Measurements from ENCODE around the gene SOCS7. TPM values are rescaled to one million over a fixed set of nuclear protein-coding genes. Genes with fewer than 3 reads are reported as not detected.
"Not testable (repeated sequence)": the region's sequence is repeated elsewhere in the genome, so short reads cannot be mapped to it uniquely, and the experiment has no call there.

The SOCS7 gene
- polyA plus RNA-seq, 1 donor = 15.4 TPM

DNA sequence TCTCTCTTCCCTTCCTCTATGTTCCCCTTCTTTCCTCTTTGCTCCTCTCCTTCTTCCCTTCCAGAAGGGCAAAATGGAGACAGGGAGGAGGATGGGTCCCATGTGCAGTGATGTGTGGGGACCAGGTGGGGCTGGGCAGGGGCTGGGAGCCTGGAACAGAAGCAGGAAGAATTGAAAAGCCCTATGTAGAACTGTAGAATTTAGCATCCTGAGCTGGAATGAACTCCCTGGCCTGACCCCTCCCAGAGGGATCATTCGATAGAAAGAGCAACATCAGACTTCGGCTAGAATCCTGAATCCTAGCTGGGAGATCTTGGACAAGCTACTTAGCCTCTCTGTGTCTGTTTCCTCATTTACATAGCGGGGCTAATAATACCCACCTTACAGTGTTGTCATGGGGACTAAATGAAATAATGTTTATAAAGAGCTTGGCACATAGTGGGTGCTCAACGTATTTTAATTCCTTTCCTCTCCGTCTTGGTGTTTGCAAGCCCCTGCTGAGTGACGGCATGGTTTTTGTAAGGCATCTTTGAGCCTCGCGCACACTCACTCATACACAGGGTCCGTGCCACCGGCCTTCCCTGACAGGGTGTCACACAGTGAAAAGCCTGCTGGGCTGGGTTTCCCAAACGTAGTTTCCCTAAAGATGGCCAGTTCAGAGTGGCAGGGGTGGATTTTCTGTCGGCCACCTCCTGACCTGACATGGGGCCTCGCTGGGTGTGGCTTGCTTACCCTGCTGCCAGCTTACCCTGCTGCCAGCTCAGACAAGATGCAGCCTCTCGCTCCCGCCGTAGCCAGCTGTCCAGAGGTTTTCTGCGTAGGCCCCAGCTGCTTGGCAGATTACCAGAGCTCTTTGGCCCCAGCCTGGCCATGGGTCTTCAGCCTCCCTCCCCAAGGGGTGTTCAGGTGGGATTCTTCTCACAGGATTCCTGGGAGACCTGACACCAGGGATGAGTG lies 70.5 kb downstream of the SOCS7 start:
- no peak for DNase-seq

DNA sequence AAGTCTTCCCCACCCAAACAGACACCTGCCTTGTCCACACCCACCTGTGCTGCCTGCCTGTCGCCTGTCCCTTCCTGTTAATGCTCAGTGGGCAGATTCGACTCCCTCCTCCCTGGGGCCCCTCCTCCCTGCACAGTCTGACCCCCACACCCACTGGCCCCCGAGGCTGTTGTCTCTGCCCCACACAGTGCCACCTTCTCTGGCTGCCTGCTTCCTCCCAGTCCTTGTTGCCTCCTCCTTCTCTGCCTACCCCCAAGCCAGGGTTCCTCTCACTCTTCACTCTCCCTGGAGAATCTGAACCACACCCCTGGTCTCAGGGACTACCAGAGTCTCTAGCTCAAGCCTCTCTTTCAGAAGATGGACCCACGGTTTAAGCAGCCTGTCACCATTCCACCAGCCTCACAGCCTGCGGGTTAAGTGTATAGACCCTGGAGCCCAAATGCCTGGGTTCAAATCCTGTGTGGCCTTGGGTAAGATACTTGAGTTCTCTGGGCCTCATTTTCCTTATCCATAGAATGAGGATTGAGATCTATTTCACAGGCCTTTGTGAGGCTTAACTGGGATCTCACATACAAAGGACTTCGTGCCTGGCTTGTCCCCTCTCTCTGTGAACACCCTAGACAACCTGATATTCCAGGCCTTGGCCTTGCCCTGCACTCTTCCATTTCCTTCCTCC lies 72.8 kb downstream of the SOCS7 start:
- DNase-seq = no peak

DNA sequence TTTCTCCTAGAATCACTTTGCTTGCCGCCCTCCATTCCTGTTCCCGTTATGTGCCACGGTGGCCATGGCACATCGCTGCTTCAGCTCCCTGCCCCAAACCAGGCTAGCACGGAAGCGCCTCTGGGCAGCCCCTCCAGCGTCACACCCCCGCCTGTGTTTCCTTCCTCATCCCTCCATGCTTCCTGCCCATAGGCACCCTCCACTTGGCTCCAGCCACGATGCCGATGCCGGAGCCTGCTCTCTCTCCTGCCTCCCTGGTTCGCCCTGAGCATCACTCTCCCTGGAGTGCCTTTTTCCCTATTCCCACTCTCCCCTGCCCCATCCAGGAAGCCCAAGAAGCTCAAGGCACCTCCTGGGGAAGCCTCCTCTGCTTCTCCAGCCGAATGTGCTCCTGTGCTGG lies 73.4 kb downstream of the SOCS7 start:
- no peak for DNase-seq

DNA sequence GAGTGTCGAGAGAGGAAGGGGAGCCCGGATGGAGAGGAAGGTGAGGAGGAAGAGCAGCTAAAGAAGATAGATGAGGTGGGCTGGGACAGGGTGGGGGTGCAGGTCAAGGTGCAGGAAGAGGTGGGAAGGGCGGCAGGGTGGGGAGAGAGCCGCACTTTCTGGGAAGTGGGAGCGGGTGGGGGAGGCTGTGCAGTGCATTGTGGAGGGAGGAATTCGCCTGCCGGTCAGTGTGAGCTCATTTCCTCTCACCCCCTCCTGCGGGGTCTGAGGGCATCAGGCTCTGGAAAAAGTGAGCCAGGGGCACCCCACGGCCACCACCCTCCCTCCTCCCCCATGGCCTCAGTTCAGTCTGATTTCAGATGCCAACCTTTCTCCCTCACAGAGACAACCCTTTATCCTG lies 74.1 kb downstream of the SOCS7 start:
- DNase-seq = no peak

DNA sequence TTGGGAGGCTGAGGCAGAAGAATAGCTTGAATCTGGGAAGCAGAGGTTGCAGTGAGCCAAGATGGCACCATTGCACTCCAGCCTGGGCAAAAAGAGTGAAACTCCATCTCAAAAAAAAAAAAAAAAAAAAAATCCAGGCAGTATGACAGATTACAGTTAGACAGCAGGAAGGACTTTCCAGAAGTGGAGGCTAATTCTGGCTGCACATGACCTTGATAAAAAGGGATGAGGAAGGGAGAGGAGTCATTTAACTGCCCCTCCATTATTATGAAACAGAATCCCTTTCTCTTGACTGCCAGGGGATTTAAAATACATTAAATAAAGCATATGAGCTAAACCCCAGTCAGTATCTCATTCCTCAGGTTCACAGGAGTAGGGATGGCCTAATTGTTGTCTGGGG lies 74.8 kb downstream of the SOCS7 start:
- DNase-seq = no peak

DNA sequence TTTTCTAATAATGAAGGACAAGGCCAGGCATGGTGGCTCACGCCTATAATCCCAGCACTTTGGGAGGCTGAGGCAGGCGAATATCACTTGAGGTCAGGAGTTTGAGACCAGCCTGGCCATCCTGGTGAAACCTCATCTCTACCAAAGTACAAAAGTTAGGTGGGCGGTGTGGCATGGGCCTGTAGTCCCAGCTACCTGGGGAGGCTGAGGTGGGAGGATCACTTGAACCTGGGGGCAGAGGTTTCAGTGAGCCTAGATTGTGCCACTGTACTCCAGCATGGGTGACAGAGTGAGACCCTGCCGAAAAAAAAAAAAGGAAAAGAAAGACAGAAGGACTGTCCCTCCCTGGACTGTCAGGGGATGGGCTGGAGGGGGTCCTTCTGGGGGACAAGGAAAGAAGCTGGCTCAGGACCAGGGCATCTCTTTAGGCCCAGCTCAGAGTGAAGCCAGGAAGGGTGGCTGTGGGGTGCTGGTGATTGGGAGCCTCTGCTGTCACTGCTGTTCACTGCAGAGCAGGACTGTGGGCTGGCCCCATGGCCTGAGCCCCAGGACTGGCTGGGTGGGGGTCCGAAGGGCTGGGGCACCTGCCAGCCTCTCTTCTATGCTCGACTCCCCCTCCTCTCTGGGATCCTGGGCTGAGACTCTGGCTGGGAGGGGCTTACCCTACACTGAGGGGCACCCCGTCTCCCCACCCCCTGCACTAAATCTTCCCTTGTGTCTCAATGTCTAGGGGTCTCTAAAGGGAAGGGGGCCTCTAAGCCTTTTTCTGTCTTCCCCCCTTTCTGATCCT lies 75.7 kb downstream of the SOCS7 start:
- no peak for DNase-seq

DNA sequence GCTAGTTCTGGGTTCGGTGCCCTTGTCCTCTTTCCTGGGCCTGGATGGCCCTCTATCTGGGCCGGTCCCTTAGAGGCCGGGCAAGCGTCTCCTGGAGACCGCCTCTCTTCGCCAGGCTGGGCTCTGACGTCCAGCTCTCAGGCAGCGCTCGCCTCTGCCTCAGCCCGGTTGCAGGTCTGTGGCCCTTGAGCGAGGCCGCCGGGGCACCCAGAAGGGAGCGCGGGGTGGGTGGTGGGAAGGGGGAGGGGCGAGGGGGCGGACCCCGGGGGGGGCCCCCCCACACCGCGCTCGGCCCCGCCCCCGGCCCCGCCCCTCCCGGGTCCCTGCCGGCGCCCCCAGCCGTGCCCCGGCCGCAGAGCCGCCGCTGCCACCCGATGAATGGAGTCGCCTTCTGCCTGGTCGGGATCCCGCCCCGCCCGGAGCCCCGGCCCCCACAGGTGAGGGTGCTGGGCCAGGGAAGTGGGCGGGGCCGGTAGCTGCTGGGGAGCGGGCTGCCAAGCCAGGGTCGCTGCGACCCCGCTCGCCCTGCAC lies 76.5 kb downstream of the SOCS7 start, which contains the start of gene ARHGAP23:
TSS of gene ARHGAP23 (plus strand) at position 353 of the 531 bp plus-strand sequence. CDS start at position 375, 22 bp downstream.
- DNase-seq = no peak

DNA sequence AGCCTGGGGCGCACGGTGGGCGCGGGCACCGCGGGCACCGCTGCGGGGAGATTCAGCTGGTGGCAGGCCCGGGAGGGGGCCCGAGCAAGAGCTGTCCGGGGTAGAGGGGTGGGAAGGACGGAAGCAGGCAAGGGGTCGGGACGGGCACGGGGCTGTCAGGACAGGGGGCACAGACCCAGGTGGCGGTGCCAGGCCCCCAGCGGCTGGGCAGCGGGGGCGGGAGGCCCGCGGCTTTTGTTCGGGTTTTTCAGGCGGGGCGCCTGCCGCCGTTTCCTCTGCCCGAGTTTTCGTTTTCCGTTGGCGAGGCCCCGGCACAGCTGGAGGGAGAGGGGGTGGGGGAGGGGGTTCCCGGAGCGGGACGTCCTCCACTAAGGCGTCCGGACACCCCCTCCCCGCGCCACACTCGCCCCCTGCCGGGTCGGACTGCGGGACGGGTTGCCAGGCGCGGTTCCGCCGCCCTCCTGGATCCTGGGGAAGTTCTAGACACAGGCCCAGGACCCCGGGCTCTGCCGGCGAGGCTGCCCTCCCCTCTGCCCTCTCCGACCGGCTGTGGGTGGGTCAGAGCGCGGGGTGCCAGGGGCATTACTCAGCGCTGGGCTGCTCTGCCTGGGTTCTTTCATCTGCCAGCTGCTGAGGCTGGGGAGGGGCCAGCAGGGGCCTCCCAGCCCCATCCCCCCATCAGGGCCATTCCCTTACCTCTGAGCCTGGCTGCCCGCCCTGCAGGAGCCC lies 77.2 kb downstream of the SOCS7 start:
- DNase-seq = peak; percentile 71

DNA sequence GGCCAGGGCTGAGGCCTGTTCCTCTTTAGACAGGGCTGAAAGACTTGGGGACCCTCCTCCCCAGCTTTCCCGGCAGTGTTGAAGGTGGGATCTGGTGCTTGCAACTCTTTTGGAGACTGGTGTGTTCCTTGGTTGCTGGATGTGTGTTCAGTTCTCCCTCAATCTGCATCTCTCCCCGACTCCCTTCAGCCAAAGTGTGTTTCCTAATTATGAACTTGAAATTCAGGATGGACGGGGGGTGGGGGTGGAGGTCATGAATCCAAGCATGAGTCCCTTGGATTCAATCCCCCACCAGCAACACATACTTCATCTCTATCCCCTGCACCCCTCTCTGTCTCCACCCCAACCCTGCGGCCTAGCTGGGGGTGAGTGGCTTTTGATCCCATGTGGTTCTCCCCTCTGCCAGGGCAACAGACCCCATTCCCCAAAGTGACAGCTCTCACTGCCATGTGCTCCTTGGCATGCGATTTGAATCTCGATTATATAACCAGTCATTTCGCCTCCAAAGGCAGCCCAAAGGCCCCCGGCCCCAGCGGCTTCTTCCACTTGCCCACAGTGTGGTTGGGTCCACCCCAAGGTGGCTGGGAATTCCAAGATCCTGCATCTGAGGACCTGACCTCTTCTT lies 77.9 kb downstream of the SOCS7 start:
- no peak for DNase-seq

DNA sequence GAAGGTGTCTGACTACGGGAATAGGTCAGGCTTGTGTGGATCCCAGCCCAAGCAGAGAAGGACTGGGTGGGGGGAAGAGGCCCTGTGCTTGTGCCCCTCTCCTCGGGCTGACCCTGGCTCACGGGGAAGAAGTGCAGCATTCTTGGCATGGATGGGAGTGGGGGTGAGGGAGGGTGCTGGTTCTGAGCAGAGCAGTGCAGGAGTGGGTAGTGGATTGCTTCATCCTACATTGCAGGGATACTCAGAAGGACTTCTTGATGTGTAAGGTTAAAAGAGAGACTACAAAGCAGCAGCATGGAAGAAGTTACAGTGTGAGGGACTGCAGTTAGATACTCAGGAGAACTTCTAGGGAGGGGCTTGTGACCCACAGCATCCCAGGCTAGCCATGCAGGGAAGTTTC lies 78.7 kb downstream of the SOCS7 start:
- DNase-seq = no peak

DNA sequence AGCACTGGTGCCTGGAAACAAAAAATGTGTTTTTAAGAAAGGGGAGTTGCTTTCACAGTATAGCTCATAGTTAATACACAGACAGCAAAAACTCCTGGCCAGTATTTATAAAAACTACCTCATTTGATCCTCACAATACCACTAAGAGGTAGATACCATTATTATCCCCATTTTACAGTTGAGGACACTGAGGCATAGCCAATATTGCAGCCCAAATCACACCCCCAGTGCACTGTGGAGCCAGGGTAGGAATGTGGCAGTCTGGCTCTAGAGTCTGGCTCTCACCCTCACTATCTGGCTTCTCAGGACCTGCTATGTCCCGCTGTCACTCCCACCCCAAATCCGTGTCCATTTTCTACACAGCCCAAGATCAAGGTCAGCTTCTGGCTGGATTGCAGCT lies 79.2 kb downstream of the SOCS7 start:
- no peak for DNase-seq

DNA sequence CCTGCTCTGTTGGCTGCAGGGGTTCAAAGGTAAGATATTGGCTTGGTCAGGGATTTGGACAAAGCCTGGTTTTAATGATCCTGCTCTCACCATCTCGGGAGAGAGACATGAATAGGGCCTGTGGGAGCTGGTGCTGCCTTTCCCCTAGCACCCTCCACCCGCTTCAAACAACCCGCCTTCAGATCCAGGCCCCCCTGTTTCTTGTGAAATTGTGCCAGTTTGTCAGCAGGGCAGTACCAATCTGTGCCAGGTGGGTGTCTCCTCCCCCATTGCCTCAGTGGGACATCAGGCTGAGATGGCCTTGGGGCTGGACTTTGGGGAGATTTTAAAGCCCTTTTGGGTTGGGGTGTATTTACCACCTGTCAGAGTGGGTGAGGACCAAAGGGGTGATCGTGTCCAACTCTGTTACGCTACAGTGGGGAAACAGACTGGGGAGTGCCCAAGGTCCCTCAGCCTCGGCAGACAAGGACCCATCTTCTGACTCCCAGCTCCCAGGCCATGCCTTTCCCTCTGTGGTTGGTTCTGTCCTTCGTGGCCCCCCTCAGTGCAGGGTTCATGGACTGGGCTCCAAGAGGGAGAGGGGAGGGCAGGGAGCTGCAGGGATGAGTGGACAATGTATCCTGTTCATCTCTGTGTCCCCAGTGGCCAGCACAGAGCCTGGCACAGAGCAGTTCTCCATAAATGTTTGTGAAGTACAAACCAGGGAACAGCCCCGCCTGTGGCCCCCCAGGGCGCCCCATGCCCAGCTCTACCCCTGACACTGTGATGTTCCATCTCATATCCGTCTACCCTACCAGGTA lies 79.9 kb downstream of the SOCS7 start:
- DNase-seq = no peak

DNA sequence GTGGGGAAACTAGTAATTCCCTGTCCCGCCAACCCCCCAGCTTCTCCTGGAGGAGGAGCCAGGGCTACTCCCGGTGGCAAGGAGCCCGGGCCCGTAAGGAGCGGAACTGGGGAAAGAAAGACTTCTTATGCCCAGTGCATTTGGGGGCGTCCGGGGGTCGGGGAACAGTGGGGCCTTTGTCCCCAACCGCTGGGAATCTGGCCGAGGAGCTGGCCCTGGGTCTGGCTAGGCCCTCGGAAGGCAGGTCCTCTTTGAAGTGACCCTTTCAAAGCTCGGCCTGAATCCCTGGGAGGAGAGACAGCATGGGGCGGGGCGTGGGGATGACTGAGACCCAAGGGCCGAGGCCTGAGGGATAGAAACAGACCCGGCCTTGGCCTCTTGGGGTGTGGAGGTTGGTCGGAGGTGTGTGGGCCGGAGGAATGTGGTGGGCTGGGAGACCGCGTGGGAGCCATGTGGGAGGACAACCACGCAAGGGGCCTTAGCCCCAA lies 82.6 kb downstream of the SOCS7 start:
- DNase-seq = no peak

DNA sequence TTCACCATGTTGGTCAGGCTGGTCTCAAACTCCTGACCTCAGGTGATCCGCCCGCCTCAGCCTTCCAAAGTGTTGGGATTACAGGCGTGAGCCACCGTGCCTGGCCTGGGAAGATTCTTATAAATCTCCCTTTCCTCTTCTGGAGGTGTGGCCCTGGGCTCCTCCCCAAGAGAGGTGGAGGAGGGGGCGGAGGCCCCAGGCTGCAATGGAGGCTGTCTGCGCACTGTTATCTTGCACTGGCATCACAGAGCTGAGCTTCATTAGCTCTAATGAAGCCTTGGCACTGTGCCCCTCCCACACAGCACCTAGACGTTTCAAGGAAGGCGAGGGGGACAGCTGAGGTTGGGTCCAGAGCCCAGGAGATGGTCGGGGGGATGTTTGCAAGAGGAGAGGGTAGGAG lies 84.2 kb downstream of the SOCS7 start:
- no peak for DNase-seq

DNA sequence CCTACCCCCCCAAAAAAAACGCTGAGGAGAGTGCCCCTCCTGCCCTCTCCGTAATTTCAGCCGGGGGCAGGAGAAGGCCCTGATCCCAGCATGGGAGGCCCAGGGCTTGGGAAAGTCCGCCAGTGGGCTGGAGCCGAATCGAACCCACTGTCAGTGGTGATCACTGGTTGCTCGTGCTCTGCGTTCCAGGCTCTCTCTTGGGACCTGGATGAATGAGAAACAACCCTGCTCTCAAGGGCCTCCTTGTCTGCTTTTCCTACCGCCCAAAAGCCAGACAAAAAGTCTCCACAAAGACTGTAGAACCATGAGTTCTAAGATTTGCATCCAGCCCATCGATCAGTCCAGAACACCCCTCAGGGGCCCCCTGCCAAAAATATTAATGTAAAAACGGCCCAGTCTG lies 84.7 kb downstream of the SOCS7 start:
- no peak for DNase-seq

DNA sequence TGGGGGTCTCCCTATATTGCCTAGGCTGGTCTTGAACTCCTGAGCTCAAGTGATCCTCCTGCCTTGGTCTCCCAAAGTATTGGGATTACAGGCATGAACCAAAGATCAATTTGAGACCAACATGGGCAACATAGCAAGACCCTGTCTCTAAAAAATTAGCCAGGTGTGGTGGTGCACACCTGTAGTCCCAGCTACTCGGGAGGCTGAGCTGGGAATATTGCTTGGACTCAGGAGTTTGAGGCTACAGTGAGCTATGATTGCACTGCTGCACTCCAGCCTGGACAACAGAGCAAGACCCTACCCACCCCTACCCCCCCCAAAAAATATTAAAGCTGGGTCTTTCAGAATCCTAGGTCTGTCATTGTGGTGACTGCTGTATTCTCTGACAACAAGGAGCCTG lies 85.7 kb downstream of the SOCS7 start:
- not testable (repeated sequence) for DNase-seq

DNA sequence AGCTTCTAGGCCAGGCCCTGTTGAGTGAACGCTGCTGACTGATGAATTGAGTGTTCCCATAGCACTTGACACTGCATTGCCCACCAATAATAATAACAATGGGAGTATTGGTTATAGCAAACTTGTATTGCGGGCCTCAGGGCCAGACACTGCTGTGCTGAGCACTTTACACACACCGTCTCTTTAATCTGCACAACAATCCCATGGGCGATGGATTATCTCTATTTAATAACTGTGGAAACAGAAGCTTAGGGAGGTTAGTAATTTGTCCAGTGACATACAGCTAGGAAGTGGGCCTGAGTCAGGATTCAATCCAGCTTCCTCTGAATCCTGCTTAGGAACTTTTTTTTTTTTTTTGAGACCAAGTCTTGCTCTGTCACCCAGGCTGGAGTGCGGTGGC lies 87.8 kb downstream of the SOCS7 start:
- no peak for DNase-seq

DNA sequence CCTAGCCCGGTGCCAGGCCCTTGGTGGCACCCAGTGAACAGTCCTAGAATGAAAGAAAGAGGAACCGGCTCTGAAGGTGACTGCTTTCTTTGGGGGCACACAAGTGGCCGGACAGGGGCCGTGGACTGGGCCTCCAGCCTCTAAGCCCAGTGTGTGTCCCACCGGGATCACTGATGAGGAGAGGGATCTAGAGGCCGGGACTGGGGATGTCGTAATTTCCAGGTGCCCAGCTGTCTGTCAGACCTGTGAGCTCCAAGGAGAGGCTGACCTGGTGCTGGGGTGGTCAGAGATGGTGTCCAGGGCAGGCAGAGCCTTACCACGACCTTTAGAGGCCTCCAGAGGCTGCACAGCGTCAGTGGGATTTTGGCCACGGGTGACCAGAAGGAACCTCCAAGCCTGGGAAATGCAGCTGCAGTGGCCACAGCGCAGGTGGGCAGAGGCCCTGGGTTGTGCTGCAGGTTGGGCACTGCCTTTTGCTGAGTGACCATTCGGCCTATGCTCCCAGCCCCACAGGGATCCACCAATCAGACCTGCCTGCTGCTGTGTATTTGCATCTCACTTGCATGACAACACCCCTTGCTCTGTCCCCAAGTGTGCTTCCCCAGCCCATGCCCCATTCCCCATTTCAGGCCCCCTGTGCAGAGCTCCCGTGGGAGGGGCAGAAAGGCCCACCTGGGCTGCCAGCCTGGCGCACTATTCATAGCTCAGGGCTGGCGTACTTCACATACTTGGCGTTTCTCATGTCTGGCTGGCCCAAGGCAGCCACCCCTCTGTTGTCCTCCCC lies 89.2 kb downstream of the SOCS7 start:
- DNase-seq = no peak

DNA sequence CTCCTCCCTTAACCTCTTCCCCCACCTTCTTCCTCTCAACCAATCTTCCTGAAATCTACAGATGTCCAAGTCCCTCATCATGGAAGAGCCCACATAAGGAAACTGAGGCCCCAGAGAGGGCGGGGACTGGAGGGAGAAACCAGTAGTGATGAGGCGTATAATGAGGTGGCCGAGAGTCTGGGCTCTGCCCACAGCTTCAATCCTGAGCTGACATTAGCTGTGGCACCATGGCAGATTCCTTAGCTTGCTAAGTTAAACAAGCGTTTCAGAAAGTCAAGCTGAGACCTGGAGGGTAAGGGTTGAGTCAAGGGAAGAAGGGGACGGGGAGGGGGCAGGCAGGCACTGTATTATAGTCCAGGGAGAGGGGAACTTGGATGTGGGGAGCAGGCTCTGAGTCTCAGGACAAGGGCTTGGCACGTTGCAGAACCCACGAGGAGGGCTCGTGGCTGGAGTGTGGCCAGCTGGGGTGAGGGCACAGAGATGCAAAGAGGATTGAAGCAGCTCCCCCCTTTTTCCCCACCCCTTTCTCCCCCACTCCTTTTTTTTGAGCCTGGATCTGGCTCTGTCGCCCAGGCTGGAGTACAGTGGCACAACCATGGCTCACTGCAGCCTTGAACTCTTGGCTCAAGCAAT lies 89.9 kb downstream of the SOCS7 start:
- DNase-seq = no peak

All from hindlimb muscle (tissue), 1 donor.